Neural cell (in vitro differentiated cells): Measurements from ENCODE around the gene GUCY1A2. TPM values are rescaled to one million over a fixed set of nuclear protein-coding genes. Genes with fewer than 3 reads are reported as not detected.

Experiments used
- H2AFZ ChIP-seq: fragments of 200-600, 300-800 bp; sonication (generic), shearing (Covaris generic); 2 replicates; pipeline ENCODE4 v1.6.0; 2014; ENCODE audit warnings: low read depth, mild to moderate bottlenecking, antibody characterized with exemption, low read length, moderate library complexity
- H3F3A ChIP-seq: fragments of 200-600 bp; shearing (Covaris generic); 2 replicates; pipeline ENCODE4 v1.6.1; 2016; ENCODE audit warnings: mild to moderate bottlenecking, moderate library complexity, mixed read lengths, antibody characterized with exemption, low read length; ENCODE audit not compliant: insufficient read depth, poor library complexity, severe bottlenecking
- H3K27ac ChIP-seq: fragments of 200-600, 300-800 bp; sonication (generic), shearing (Covaris generic); 2 replicates; pipeline ENCODE4 v1.5.1; 2014; ENCODE audit warnings: mild to moderate bottlenecking, low read length, moderate library complexity
- H3K27me3 ChIP-seq: fragments of 300-800, 200-600 bp; sonication (generic), shearing (Covaris generic); 2 replicates; pipeline ENCODE4 v1.6.0; 2014; ENCODE audit warnings: mild to moderate bottlenecking, low read depth, low read length, moderate library complexity; ENCODE audit not compliant: insufficient read depth
- H3K36me3 ChIP-seq: fragments of 300-800, 200-600 bp; sonication (generic), shearing (Covaris generic); 2 replicates; pipeline ENCODE4 v1.5.1; 2014; ENCODE audit warnings: mild to moderate bottlenecking, antibody characterized with exemption, low read length, moderate library complexity; ENCODE audit not compliant: insufficient read depth
- H3K4me2 ChIP-seq: fragments of 300-800, 200-600 bp; sonication (generic), shearing (Covaris generic); 2 replicates; pipeline ENCODE4 v1.6.0; 2014; ENCODE audit warnings: mild to moderate bottlenecking, low read length
- H3K4me3 ChIP-seq: fragments of 300-800, 200-600 bp; sonication (generic), shearing (Covaris generic); 2 replicates; pipeline ENCODE4 v1.5.1; 2014; ENCODE audit warnings: mild to moderate bottlenecking, low read length, moderate library complexity
- H3K79me2 ChIP-seq: fragments of 200-600 bp; shearing (Covaris generic); replicated peaks from 2 replicates; pipeline ENCODE4 v1.6.0; 2014; ENCODE audit warnings: mild to moderate bottlenecking, low read length, moderate library complexity; ENCODE audit not compliant: insufficient read depth
- H3K9ac ChIP-seq: fragments of 300-800, 200-600 bp; sonication (generic), shearing (Covaris generic); 2 replicates; pipeline ENCODE4 v1.6.1; 2016; ENCODE audit warnings: mild to moderate bottlenecking, low read length, mixed read lengths
- H3K9me2 ChIP-seq: fragments of 200-600 bp; shearing (Covaris generic); 2 replicates; pipeline ENCODE4 v1.6.1; 2016; ENCODE audit warnings: mild to moderate bottlenecking, low read length, mixed read lengths; ENCODE audit not compliant: insufficient read depth
- H3K9me3 ChIP-seq: fragments of 200-600, 300-800 bp; sonication (generic), shearing (Covaris generic); 2 replicates; pipeline ENCODE4 v1.6.1; 2016; ENCODE audit warnings: mild to moderate bottlenecking, mixed run types, low read length, moderate library complexity, mixed read lengths
- H4K20me1 ChIP-seq: fragments of 200-600 bp; shearing (Covaris generic); 2 replicates; pipeline ENCODE4 v1.6.1; 2016; ENCODE audit warnings: mild to moderate bottlenecking, mixed run types; ENCODE audit not compliant: insufficient read depth
- CTCF ChIP-seq: fragments of 450-650 bp; IDR thresholded peaks from 2 replicates; pipeline ENCODE4 v1.5.1; 2014; ENCODE audit warnings: antibody characterized with exemption, mild to moderate bottlenecking, moderate library complexity; ENCODE audit not compliant: poor library complexity, severe bottlenecking
- EP300 ChIP-seq: fragments of 450-650 bp; conservative IDR thresholded peaks from 2 replicates; pipeline ENCODE4 v1.6.1; 2014; ENCODE audit warnings: antibody characterized with exemption, mild to moderate bottlenecking, moderate library complexity; ENCODE audit not compliant: poor library complexity, severe bottlenecking
- EZH2 ChIP-seq: fragments of 200-600, 300-800 bp; shearing (Covaris generic), sonication (generic); IDR thresholded peaks from 2 replicates; pipeline ENCODE4 v1.6.1; 2014; ENCODE audit warnings: antibody characterized with exemption, low read length, borderline replicate concordance, mild to moderate bottlenecking; ENCODE audit not compliant: insufficient read depth, poor library complexity, severe bottlenecking
- MXI1 ChIP-seq: fragments of 450-650 bp; conservative IDR thresholded peaks from 2 replicates; pipeline ENCODE4 v1.6.1; 2014; ENCODE audit warnings: antibody characterized with exemption, mild to moderate bottlenecking; ENCODE audit not compliant: poor library complexity, severe bottlenecking
- POLR2AphosphoS5 ChIP-seq: IDR thresholded peaks from 2 replicates; pipeline ENCODE4 v1.6.1; 2012
- RAD21 ChIP-seq: fragments of 450-650 bp; conservative IDR thresholded peaks from 2 replicates; pipeline ENCODE4 v1.6.1; 2014; ENCODE audit warnings: antibody characterized with exemption, mild to moderate bottlenecking, moderate library complexity
- REST ChIP-seq: IDR thresholded peaks from 2 replicates; pipeline ENCODE4 v1.6.1; 2012; ENCODE audit warnings: borderline replicate concordance
- SMC3 ChIP-seq: fragments of 450-650 bp; conservative IDR thresholded peaks from 2 replicates; pipeline ENCODE4 v1.6.1; 2014; ENCODE audit warnings: antibody characterized with exemption, mild to moderate bottlenecking, moderate library complexity; ENCODE audit not compliant: poor library complexity
- TAF1 ChIP-seq: IDR thresholded peaks from 2 replicates; pipeline ENCODE4 v1.6.1; 2012; ENCODE audit warnings: low read depth
- polyA plus RNA-seq: library from polyadenylated mRNA; depleted of rRNA; stranded (reverse); fragments of >200 nt; gene quantifications from 2 replicates; pipeline ENCODE4 v1.2.3, GENCODE V29; 2014

GUCY1A2 gene
- polyA plus RNA-seq, 1 donor from 2014 or later: 5.1 TPM

- Histone ChIP-seq H3K27me3 (no peaks in the 10 kb centered on the region), H3K4me2 (no peak overlapping the region), H3K9me3 (peaks cover 4% of the 10 kb centered on the region), H3K4me3 (no peak overlapping the region), H4K20me1 (no peaks in the 10 kb centered on the region), H3K9ac (no peak overlapping the region), H3F3A (no peaks in the 10 kb centered on the region), H2AFZ (no peak overlapping the region), H3K9me2 (no peaks in the 10 kb centered on the region), H3K79me2 (no peaks in the 10 kb centered on the region), H3K27ac (no peak overlapping the region), H3K36me3 (no peaks in the 10 kb centered on the region)
- no peak for TF ChIP-seq MXI1
- no peak for TF ChIP-seq RAD21
- no peak for TF ChIP-seq EP300
- no peak for TF ChIP-seq POLR2AphosphoS5
- TF ChIP-seq TAF1: no peak
- TF ChIP-seq REST: no peak
- TF ChIP-seq EZH2: no peak
- no peak for TF ChIP-seq CTCF
- no peak for TF ChIP-seq SMC3
Observed at GRCh38 chr11:106848526-106848925, 169.8 kb downstream of the GUCY1A2 start.

- Histone ChIP-seq H3K9me2 (no peaks in the 10 kb centered on the region), H4K20me1 (no peaks in the 10 kb centered on the region), H3F3A (no peaks in the 10 kb centered on the region), H2AFZ (no peak overlapping the region), H3K36me3 (no peaks in the 10 kb centered on the region), H3K4me3 (no peak overlapping the region), H3K9me3 (no peaks in the 10 kb centered on the region), H3K79me2 (no peaks in the 10 kb centered on the region), H3K27ac (no peak overlapping the region), H3K9ac (no peak overlapping the region), H3K27me3 (no peaks in the 10 kb centered on the region), H3K4me2 (no peak overlapping the region)
- no peak for TF ChIP-seq REST
- no peak for TF ChIP-seq CTCF
- no peak for TF ChIP-seq POLR2AphosphoS5
Observed at GRCh38 chr11:106842134-106842533, 176.1 kb downstream of the GUCY1A2 start.
